Skeletal muscle tissue (tissue), 4 donors: ENCODE measurements around the gene CD81. TPM values are rescaled to one million over a fixed set of nuclear protein-coding genes. Genes with fewer than 3 reads are reported as not detected.

Experiments used
- H3K27ac ChIP-seq: one replicate; pipeline ENCODE4 v1.7.0; 2013; ENCODE audit warnings: mild to moderate bottlenecking, low read depth, low read length, inconsistent platforms
- H3K27me3 ChIP-seq, 3 donors: one replicate each; pipeline ENCODE4 v1.7.0; 2013; ENCODE audit warnings: low read length in 3 of 3; ENCODE audit not compliant: control insufficient read depth in 3 of 3, insufficient read depth in 3 of 3
- H3K36me3 ChIP-seq, 3 donors: one replicate each; pipeline ENCODE4 v1.7.0; 2013; ENCODE audit warnings: low read length in 3 of 3; ENCODE audit not compliant: control insufficient read depth in 3 of 3, insufficient read depth in 3 of 3
- H3K4me1 ChIP-seq, 3 donors: one replicate each; pipeline ENCODE4 v1.7.0; 2013; ENCODE audit warnings: low read length in 3 of 3, mild to moderate bottlenecking in 3 of 3; ENCODE audit not compliant: control insufficient read depth in 3 of 3, insufficient read depth in 3 of 3
- H3K4me3 ChIP-seq, 3 donors: one replicate each; pipeline ENCODE4 v1.7.0; 2013; ENCODE audit warnings: low read length in 3 of 3
- H3K9ac ChIP-seq, 3 donors: one replicate each; pipeline ENCODE4 v1.7.0; 2013; ENCODE audit warnings: low read length in 3 of 3, mild to moderate bottlenecking in 3 of 3, moderate library complexity in 2 of 3, low read depth in 1 of 3
- H3K9me3 ChIP-seq, 3 donors: one replicate each; pipeline ENCODE4 v1.7.0; 2013; ENCODE audit warnings: low read length in 3 of 3; ENCODE audit not compliant: control insufficient read depth in 3 of 3
- total RNA-seq: library from RNA; depleted of rRNA; stranded (reverse); fragments of >200 nt; gene quantifications from one replicate; pipeline ENCODE4 v1.2.3, GENCODE V29; 2014
- donor health status: Osteomylitis.

CD81 gene
- total RNA-seq, 1 donor from 2014 or later: 221 TPM

- Histone ChIP-seq H3K9ac (no peak overlapping the region), H3K4me1 (no peaks in the 10 kb centered on the region), H3K9me3 (no peaks in the 10 kb centered on the region), H3K27me3 (peaks cover 6 to 44% (median 36%) of the 10 kb centered on the region in 3 donors), H3K4me3 (peak overlapping the region in 1 of 3 donors; percentile 13), H3K27ac (no peak overlapping the region), H3K36me3 (no peaks in the 10 kb centered on the region)
Observed at GRCh38 chr11:2434008-2434407, 56.9 kb downstream of the CD81 start.

- H3K9me3 ChIP-seq: no peaks in the 10 kb centered on the region
- no peaks in the 10 kb centered on the region for H3K36me3 ChIP-seq
- no peak overlapping the region for H3K27ac ChIP-seq
- no peak overlapping the region for H3K4me3 ChIP-seq
- peaks cover 6 to 44% (median 36%) of the 10 kb centered on the region in 3 donors for H3K27me3 ChIP-seq
- H3K4me1 ChIP-seq: no peaks in the 10 kb centered on the region
- no peak overlapping the region for H3K9ac ChIP-seq
Observed at GRCh38 chr11:2434506-2435255, 57.6 kb downstream of the CD81 start.

GRCh38 chr11:2435288-2436012 is 58.3 kb downstream of the CD81 start:
- H3K4me3 ChIP-seq: no peak overlapping the region
- no peaks in the 10 kb centered on the region for H3K9me3 ChIP-seq
- H3K36me3 ChIP-seq: no peaks in the 10 kb centered on the region
- no peak overlapping the region for H3K27ac ChIP-seq
- H3K4me1 ChIP-seq: no peaks in the 10 kb centered on the region
- H3K9ac ChIP-seq: no peak overlapping the region
- peaks cover 6 to 44% (median 40%) of the 10 kb centered on the region in 3 donors for H3K27me3 ChIP-seq

- no peak overlapping the region for H3K9ac ChIP-seq
- H3K4me3 ChIP-seq: no peak overlapping the region
- H3K36me3 ChIP-seq: no peaks in the 10 kb centered on the region
- no peaks in the 10 kb centered on the region for H3K9me3 ChIP-seq
- H3K4me1 ChIP-seq: no peaks in the 10 kb centered on the region
- H3K27me3 ChIP-seq: peaks cover 10 to 44% (median 43%) of the 10 kb centered on the region in 3 donors
- no peak overlapping the region for H3K27ac ChIP-seq
Observed at GRCh38 chr11:2436013-2436520, 59.0 kb downstream of the CD81 start.

- no peak overlapping the region for H3K9ac ChIP-seq
- H3K4me3 ChIP-seq: no peak overlapping the region
- no peaks in the 10 kb centered on the region for H3K4me1 ChIP-seq
- no peaks in the 10 kb centered on the region for H3K36me3 ChIP-seq
- H3K9me3 ChIP-seq: no peaks in the 10 kb centered on the region
- peaks cover 11 to 43% (median 40%) of the 10 kb centered on the region in 3 donors for H3K27me3 ChIP-seq
- H3K27ac ChIP-seq: no peak overlapping the region
Observed at GRCh38 chr11:2436521-2437031, 59.5 kb downstream of the CD81 start.

- Histone ChIP-seq H3K27ac (no peak overlapping the region), H3K27me3 (peaks cover 11 to 37% (median 37%) of the 10 kb centered on the region in 3 donors), H3K9me3 (peaks cover 0 to under 1% (median 0%) of the 10 kb centered on the region in 3 donors), H3K9ac (no peak overlapping the region), H3K36me3 (no peaks in the 10 kb centered on the region), H3K4me1 (no peaks in the 10 kb centered on the region), H3K4me3 (no peak overlapping the region)
Observed at GRCh38 chr11:2437516-2437915, 60.4 kb downstream of the CD81 start.

GRCh38 chr11:2439820-2440219 is 62.7 kb downstream of the CD81 start:
- Histone ChIP-seq H3K9me3 (peaks cover 0 to 4% (median 2%) of the 10 kb centered on the region in 3 donors), H3K4me3 (no peak overlapping the region), H3K27me3 (peaks cover 25 to 39% (median 37%) of the 10 kb centered on the region in 3 donors), H3K36me3 (no peaks in the 10 kb centered on the region), H3K9ac (no peak overlapping the region), H3K4me1 (no peaks in the 10 kb centered on the region), H3K27ac (no peak overlapping the region)

GRCh38 chr11:2440646-2441045 is 63.5 kb downstream of the CD81 start:
- Histone ChIP-seq H3K27me3 (peaks cover 23 to 42% (median 36%) of the 10 kb centered on the region in 3 donors), H3K4me1 (no peaks in the 10 kb centered on the region), H3K9me3 (peaks cover 0 to 4% (median 2%) of the 10 kb centered on the region in 3 donors), H3K36me3 (no peaks in the 10 kb centered on the region), H3K9ac (no peak overlapping the region), H3K27ac (no peak overlapping the region), H3K4me3 (no peak overlapping the region)

- Histone ChIP-seq H3K27ac (no peak overlapping the region), H3K27me3 (peaks cover 27 to 45% (median 36%) of the 10 kb centered on the region in 3 donors), H3K36me3 (no peaks in the 10 kb centered on the region), H3K4me1 (no peaks in the 10 kb centered on the region), H3K9me3 (peaks cover 0 to 4% (median 2%) of the 10 kb centered on the region in 3 donors), H3K4me3 (no peak overlapping the region), H3K9ac (no peak overlapping the region)
Observed at GRCh38 chr11:2441171-2441570, 64.1 kb downstream of the CD81 start.
